Measurements from ENCODE around the gene MSL1.

The MSL1 gene

DNA sequence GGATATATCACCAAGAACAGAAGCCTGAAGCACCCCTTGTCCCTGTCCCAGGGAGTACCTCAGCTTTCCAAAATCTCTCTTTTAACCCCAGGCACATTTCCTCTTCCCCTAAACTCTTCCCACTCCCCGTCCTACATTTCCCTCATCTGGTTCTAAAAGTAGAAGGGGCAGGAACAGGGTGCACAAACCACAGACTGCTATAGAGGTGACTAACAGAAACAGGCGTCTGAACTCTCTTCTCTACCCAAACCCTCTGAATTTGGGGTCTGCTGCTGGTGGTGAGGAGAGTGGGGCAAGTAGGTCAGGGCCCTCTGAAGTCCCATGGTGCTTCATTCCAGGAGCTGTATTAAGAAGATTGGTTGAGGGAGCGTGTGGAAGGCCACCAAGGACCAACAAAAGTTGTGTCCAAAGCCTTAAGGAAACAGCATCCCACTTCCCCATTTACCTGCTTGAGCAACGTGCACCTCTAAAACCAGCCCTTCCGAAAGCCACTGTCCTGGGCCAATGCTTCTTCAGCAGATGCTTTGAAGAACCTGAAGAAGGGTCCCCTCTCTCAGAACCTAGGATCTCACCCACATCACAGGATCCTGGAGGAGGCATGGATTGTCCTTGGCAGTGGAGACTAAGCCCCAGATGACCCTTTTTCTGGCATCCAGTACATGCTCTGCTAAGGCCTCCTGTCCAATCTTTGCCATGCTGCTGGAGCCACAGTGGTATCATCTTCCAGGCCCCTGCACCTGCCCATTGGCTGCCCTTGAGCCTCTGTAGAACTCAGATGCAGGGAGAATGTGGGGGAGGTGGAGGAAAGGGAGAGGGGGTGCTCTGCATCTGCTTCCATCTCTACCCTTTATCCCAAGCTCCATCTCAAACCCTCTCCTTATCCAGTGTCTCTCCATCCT, 15.7 kb upstream of the MSL1 start:
- DNase-seq, result no peak

DNA sequence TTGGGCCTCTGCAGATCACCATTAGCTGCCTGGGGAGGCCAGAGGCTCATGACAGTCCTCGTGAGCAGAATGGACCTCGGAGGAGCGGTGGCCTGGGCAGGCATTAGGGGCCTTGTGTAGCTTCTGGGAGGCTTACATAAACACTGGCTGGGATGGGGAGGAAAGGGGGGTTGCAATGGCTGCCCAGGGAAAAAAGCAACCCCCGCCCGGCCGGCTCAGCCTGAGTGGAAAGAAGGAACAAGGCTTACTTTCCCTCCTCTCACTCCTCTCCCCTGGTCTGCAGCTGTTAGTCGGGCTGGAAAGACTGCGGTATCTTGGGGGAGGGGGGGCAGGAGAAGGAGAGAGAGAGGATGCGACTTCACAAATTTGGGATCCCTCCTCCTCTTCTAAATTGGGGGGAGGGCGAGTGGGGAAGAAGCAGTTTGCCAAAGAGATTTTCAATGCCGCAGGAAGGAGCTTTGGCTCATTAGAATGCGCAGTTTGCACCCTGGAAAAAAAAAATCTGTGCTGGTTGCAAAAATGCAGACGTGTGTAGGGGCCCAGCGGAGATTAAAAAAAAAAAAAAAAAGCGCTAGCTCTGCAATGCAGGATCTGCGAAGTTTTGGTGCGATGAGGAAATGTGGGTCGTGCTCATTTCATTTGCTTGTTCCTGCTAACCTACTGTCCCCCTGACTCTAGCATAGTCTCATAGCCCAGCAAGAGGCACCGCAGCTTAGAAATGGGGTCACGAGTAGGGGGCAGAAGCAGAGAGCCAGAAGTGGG, 14.8 kb upstream of the MSL1 start:
- no peak for DNase-seq

- peak; percentile 26 for DNase-seq
Observed at GRCh38 chr17:40107522-40108174, 14.1 kb upstream of the MSL1 start.

DNA sequence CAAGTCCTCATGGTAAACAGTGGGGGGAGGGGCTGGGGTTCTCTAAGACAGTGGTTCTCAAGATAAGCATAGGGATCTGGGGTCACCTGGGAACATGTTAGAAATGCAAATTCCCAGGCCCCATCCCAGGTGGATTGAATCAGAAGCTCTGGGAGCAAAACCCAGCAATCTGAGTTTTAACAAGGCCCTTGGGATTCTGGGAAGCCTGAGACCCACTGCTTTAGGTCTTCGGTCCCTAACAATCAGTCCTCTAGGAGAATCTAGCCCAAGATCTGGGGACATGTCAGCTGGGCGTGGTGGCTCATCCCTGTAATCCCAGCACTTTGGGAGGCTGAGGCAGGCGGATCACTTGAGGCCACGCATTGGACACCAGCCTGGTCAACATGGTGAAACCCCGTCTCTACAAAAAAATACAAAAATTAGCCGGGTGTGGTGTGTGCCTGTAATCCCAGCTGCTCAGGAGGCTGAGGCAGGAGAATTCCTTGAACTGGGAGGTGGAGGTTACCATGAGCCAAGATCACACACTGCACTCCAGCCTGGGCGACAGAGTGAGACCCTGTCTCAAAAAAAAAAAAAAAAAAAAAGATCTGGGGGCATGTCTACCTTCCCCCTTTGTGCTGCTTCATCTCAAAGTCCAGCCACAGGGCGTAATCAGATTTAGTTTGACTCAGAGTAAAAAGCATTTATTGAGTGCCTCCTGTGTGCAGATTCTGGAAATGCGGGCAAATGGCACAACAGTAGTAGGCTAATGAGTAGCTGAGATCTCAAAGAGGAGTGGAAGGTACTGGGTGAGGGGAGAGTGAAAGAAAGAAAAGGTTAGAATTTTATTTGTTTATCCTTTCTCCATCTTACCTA, 12.6 kb upstream of the MSL1 start:
- peak; percentile 66 for DNase-seq

GRCh38 chr17:40110026-40110845, 11.5 kb upstream of the MSL1 start:
- no peak for DNase-seq

- peak; percentile 91 for DNase-seq
Observed at GRCh38 chr17:40111221-40112128, 10.3 kb upstream of the MSL1 start.

GRCh38 chr17:40112191-40112711, 9.5 kb upstream of the MSL1 start:
- no peak for DNase-seq

DNA sequence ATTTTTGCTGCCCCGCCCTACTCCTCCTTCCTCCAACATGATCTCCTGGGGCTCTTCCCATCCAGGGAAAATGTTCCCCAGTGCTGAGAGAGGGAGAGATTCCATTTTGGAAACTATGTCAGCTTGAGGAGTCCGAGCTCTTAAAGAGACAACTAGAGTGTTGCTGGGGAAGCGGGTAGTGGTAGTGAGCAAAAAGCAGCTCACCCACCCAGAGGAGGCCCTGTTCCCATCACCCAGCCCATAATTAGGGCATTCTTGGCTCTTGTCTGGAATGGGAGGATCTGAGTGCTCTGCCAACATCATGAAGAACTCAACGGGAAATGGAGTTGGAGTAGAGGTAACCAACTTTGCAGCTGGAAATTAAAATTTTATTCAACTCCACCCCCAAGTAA, 9.1 kb upstream of the MSL1 start:
- no peak for DNase-seq

DNA sequence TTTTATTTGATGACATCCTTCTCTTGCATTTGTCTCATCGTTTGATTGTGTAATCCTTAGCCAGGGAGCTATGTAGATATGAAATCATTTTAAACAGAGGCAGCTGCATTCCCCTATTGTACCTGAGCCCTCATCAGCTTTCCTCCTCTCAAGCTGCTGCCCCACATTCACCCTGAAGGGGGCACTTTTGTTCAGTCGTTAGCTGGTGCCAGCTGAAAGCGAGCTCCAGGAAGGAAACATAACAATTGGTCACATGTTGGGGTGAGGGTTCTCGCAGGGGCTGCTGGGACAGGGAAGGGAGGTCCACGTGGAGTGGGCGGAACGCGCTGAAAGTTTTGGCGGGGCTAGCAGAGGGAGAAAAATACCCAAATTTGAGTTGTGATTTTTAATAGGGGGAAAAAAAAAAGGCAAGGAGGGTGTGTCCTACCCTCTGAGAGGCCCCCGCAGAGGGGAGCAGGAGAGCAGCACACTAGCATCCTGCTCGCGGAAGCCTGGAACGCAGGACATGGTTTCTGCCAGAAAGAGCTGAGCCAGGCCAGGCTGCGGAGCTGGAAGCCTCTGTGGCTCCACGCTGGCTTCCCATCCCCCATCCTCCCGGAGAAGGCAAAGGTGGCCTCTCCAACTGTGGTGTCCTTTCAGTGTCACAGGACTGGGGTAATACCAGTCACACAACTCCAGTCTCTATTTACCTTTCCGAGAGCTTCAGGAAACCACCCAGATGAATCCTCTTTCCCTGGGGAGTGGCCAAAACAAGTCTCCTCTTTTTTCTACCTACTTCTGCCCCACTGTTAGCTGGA, 8.5 kb upstream of the MSL1 start:
- DNase-seq, result peak; percentile 98

- DNase-seq, result no peak
Observed at GRCh38 chr17:40113907-40114245, 7.9 kb upstream of the MSL1 start.

DNA sequence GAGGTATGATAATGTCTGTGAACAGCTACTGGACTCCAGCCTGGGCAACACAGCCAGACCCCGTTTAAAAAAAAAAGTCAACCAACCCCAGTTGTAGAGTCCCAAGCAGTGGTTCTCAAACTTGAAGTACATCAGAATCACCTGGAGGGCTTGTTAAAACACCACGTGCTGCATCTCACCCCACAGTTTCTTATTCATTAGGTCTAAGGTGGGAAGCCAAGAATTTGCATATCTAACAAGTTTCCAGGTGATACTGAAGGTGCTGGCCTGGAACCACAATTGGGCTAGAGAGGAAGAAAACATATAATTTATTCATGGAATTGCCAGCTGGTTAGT, 6.7 kb upstream of the MSL1 start:
- no peak for DNase-seq

- DNase-seq, result no peak
Observed at GRCh38 chr17:40122136-40122998, 596 bp downstream of the MSL1 start.

- peak; percentile 64 for DNase-seq
Observed at GRCh38 chr17:40122999-40123810, 1.4 kb downstream of the MSL1 start.

DNA sequence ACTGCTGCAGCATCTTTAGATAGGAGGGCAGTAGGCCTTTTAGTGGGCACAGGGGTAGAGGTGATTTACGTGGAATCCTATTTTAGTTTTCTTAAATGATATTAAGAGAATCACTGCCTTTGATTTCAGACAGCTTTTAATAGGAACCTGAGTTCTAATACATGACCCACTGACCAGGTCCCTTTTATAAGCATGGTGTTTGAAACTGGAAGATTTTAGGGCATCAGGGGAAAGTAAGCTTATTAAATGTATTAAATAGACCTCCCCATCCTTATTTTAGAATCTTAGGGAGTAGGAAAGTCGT, 2.0 kb downstream of the MSL1 start:
- no peak for DNase-seq

DNA sequence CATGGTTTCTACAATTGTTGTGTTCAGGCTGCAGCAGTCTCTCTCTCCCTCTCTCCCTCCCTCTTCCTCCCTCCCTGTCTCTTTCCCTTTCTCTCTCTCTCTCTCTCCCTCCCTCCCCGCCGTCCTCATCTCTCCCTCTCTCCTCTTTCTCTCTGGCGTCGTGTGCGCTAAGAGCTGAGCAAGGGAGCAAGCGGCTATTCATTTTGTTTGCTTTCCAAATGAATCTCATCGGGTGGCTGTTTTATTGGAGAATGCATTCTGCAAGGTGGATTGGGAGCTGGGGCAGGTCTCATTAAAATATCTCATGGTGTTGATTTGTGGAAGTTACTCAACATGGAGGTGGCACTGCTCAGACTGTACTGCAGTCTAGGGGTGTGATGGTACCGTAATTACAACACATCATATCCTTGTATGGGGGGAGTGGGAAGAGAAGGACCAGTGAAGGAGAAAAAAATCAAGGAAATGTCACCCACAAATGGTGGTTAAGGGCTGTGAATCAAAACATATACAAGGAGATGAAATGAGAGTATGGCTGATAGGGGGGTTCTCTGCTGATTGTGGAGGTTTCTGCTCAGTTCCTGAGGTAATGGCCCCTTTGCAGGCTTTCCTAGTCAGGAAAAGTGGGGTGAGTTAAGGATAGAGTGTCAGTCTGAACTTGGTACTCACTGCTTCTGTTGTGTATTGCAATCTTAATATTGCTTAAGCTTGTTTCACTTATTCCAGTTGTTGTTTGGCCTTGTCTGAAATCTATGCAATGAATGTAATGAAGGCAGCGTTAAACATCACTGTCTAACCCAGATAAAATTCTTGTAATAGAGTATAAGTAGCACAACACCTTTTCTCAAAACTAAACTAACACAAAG, 2.7 kb downstream of the MSL1 start:
- no peak for DNase-seq

DNA sequence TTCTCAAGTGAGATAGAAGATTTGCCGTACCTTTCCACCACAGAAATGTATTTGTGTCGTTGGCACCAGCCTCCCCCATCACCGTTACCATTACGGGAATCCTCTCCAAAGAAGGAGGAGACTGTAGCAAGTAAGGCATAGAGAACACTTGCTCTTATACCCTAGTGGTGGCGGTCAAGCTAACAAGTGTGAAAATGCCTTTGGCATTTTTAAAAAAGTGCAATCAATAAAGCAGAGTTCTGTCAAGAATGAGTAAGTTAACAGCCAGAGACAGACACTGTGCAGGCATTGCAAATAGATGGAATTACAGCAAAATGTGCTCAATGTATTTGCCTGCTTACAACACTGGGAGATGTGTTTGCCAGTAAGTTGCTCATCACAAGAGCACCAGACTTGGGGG, 7.7 kb downstream of the MSL1 start:
- no peak for DNase-seq

Measured in hematopoietic multipotent progenitor cell treated with erythropoietin and hydrocortisone succinate and interleukin-3 and kit ligand, for 8 days (in vitro differentiated cells).